Effector CD4-positive, alpha-beta T cell (primary cell): ENCODE data around the gene STX10.

Source experiments
- DNase-seq: peaks from one replicate; pipeline ENCODE4 v3.0.0-alpha.2; 2020

Gene STX10

GRCh38 chr19:13138916-13139198, 11.3 kb downstream of the STX10 start:
- no peak for DNase-seq

- no peak for DNase-seq
These were observed 11.8 kb downstream of the STX10 start for GRCh38 chr19:13138171-13138915.

GRCh38 chr19:13137290-13137794, 12.8 kb downstream of the STX10 start:
- no peak for DNase-seq

GRCh38 chr19:13135068-13136062, 14.8 kb downstream of the STX10 start:
- no peak for DNase-seq

DNA sequence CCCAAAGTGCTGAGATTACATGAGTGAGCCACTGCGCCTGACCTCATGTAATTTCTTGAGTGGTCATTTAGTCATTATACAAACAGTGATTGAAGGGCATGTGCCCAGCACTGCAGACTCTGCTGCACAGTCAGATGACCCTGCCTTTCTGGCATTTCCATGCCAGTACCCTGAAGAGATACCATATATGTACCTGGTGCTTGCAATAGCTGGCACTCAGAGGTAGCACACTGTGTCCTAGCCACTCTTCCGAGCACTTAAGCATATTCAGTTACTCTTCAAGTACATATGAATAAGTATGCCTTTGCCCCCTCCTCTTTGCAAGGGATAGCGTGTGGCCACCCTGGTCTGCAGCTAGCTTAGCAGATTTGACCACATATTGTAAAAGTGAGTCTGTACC, 15.5 kb downstream of the STX10 start:
- DNase-seq, result no peak

DNA sequence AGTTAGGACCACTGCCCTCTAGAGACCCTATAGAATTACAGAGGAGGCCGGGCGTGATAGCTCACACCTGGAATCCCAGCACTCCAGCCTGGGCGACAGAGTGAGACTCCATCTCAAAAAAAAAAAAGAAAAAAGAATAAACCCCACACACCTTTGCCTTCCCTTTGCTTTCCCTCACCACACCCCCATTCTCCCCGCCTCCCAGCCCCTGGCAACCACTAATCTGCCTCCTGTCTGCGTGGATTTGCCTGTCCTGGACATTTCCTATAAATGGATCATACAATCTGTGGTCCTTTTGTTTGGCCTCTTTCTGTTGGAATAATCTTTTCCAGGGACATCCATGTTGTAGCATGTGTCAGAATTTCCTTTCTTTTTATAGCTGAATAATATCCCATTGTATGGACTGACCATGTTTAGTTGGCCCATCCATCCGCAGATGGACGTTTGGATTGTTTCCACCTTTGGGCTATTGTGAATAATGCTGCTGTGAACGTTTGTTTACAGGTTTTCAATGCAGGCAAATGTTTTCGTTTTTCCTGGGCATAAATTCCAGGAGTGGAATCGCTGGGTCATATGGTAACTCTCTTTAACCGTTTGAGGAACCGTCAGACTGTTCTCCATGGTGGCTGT, 16.8 kb downstream of the STX10 start:
- no peak for DNase-seq

GRCh38 chr19:13132471-13133180, 17.5 kb downstream of the STX10 start:
- no peak for DNase-seq

- no peak for DNase-seq
These were observed 19.2 kb downstream of the STX10 start for GRCh38 chr19:13130886-13131490.

DNA sequence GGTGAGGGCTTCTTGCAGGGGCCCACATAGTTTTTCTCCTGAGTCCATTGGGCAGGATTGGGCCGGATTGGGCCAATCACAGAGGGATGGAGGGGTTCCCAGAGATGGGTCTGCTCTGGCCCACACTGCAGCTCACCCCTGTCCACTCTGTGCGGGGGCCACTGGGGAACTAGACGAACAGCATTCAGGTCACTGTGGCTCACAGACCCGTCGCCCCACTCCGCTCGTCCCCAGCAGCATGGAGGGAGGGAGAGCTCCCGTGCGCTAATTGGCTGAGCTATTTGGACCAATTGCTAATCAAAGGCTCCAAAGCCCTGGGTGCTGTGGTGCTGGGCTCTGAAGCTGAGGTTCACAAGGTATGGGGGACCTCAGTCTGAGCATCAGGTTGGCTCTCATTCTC, 20.8 kb downstream of the STX10 start:
- no peak for DNase-seq

- no peak for DNase-seq
These were observed 21.6 kb downstream of the STX10 start for GRCh38 chr19:13128583-13128982.

DNA sequence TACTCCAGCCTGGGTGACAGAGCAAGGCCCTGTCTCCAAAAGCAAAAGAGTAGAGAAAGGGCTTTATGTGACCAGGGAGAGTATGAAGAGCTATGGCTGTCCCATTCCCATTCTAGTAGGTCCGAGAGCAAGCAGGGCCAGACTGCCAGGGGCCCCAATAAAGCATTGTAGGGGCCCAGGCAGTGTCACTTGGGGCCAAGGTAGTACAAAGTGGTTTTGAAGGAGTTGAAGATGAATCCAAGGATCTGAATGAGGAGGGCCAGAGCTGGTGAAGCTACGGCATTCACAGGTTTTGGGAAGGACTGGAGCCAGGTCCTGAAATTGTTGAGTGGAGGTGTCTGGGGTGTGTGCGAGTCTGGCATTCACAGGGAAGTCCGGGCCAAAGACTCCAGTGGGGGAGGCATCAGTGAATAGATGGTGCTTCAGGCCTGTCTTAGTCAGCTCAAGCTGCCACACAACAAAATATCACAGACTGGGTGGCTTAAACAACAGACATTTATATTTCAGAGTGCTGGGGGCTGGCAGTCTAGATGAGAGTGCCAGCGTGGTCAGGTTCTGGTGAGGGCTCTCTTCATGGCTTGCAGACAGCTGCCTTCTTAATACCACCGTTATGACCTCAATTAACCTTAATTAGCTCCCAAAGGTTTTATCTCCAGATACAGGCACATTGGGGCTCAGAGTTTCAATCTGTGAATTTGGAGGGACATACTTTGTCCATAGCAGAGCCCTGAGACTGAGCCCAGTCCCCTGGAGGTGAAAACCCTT, 22.2 kb downstream of the STX10 start:
- no peak for DNase-seq

DNA sequence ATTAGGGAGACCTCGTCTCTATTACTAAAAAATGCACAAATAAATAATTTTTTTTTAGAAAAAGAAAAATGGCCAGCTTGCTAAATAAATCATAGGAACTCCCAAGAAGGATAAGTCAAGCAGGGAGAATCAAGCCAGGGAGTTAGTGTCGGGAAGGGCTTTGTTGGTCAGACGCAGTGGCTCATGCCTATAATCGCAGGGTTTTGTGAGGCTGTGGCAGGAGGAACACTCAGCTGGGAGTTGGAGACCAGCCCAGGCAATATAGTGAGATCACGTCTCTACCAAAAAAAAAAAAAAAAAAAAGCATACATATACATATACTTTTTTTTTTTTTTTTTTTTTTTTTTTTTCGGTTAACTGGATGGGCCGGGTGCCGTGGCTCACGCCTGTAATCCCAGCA, 23.1 kb downstream of the STX10 start:
- DNase-seq, result no peak

GRCh38 chr19:13122980-13123957, 26.9 kb downstream of the STX10 start:
- DNase-seq, result no peak

DNA sequence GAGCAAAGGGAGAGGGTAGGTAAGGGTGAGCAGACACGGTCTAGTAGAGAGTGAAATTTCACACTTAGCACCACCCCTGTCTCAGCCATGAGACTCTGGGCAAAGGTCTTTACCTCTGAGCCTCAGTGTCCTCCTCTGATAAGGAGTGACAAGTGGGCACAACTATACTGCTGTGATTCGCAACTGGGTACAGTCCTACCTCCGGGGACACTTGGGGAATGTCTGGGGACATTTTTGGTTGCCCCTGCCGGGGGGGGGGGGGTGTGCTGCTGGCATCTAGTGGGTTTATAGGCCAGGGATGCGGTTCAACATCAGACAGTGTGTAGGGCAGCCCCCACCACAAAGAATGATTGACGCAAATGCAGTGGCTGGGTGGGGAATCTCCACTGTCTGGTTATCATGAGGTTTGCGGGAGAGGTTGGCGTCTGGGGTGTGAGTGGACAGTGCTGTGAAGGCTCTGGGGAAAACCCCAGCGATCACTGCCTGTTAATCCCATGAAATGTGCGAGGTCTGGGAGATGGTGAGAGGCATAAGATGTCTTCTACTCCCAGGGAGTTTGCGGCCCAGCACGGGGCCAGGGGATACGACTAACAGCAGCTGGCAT, 27.8 kb downstream of the STX10 start:
- DNase-seq, result no peak

DNA sequence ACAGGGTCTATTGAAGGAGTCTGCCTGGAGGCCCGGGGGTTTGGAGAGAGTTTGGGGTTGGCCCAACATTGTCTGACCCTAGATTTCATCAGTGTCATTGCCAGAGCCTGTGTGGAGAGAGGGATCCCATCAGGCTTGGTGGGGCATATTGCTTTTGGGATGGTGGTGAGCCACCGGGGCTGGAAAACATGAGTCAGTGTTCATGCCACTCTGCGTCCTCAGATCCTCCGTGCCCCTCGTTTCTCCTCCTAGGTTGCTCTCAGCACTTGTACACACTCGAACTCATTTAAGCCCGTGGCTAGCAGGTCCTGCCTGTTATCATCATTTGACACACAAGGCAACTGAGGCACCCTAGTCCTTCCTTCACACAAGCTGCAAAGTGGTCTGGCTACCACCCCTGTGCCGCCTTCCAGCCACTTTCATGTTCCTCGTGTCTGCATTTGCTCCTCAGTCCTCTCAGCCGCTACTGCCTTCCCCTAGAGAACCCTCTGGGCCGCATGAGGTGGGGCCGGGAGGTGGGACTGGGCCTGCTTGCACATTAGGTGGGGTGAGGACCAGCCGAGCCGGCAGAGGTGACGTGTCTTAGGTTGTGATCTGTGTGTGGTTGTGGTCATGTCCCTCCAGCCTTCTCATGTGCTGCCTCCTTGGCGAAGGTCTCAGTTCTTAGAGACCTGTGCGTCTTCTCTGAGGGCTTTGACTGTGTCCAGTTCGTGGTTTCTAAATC, 28.5 kb downstream of the STX10 start:
- no peak for DNase-seq

GRCh38 chr19:13120817-13121216, 29.4 kb downstream of the STX10 start:
- DNase-seq, result no peak

DNA sequence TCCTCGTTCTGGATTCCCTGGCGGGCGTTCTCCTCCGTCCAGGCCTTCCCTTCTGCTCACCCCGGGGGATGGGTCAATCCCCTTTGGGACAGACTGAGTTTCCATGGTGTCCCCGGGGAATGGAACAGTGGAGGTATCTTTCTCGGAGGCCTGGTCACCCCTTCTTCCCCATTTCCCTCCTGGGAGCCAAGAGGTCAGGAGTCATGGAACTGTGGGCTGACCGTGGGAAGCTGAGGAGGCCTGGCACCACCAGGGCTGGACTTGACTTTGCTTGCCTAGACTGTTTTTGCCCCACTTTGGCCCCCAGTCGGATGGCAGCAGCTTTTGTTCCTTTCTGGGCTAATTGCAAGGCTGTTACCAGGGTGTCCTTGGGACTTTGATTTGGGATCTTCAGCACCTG, 30.1 kb downstream of the STX10 start:
- no peak for DNase-seq

- DNase-seq, result no peak
These were observed 30.5 kb downstream of the STX10 start for GRCh38 chr19:13119627-13120026.
